GM19240 (cell line): ENCODE measurements around the gene URI1.

Source experiments
- DNase-seq: peaks from one replicate; pipeline ENCODE4 v3.0.0; 2011; ENCODE audit warnings: low spot score; ENCODE audit not compliant: insufficient read length

Gene URI1

DNA sequence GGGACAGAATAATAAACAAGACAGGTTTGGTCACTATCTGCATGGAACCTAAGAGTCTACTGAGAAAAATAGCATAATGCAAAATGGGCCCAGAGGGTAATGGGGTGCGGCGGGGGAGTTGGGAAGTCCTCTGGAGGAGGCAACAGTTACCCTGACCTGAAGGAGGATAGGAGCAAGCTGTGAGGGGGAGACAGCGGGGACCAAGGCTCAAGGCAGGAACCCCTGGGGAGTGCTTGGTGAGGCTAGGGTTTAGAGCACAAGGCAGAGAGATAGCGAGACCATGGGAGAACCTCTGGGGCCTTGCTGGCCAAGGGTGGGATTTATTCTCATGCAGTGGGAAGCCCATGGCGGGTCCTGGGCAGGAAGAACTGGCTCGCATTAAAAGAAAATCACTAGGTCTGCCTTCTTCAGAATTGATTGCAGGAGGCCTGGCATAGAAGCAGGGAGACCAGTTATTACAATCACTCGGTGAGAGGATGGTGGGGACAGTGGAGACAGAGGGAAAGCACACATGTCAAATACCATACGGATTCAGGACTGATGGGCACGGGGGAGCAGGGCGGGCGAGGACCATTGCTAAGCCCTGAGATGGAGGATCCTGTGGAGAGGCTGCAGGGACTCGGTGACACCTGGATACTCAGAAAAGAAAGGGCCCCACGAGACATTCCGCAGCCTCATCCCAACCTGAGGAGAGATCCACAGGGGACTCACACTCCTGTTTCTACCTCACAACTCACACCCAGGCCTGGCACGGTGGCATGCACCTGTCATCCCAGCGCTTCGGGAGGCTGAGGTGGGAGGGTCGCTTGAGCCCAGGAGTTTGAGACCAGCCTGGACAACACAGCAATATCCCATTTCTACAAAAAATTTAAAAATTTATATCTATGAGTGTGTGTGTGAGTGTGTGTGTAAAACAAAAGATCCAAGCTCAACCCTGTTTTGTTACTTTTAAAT is 110.4 kb downstream of the URI1 start:
- DNase-seq = no peak

DNA sequence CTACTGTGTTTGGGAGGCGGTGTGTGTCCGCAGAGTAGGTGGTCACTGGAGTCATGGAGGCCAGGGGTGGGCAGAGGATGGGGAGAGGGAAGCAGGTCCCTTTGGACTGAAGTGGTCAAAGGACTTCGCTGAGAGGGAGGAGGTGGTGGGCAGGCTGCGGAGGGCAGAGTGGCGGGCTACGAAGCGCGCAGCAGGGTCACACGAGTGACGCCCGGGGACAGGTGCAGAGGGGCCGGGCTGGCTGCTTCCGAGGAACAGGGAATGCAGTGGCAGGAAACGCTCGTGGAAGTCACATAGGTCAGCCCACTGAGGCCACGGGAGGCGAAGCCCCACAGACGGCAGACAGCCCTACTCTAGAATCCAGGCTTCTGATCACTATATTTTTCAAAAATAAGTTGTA is 111.5 kb downstream of the URI1 start:
- DNase-seq = no peak

GRCh38 chr19:30054210-30054609 is 112.2 kb downstream of the URI1 start:
- DNase-seq = no peak

- no peak for DNase-seq
Measured at GRCh38 chr19:30056580-30056979, 114.5 kb downstream of the URI1 start.

DNA sequence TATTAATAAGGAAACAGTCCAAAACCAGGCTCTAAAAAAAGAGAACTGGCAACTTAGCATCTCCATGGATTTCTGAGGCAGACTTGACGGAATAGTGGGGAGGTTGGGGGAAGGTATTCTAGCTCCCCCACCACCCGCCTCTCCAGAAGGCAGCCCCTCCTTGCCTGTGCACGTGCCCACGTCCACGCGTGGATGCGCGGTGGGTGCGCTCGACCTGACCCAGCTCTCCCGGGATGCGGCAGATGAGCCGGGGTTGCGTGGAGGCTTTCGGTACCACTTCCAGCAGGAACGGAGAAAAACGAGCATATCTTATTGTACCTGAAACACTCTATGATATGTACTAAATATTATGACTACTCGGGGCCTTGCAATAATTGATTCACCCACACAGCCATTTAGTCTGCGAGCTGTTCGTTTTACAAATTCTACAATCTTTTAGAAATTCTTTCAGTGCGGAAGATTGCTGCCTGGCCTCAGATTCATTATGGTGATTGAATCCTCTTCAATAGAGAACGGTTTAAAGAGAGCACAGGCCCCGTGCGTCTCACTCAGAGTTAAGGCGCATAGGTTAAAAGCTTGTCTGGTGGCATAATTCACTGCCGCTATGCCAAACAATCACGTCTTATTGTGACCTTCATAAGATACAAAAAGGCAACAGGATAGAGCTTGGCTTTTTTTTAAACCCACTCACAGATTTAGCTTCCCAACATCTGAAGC is 117.9 kb downstream of the URI1 start:
- no peak for DNase-seq

GRCh38 chr19:30060531-30061222 is 118.6 kb downstream of the URI1 start:
- no peak for DNase-seq

DNA sequence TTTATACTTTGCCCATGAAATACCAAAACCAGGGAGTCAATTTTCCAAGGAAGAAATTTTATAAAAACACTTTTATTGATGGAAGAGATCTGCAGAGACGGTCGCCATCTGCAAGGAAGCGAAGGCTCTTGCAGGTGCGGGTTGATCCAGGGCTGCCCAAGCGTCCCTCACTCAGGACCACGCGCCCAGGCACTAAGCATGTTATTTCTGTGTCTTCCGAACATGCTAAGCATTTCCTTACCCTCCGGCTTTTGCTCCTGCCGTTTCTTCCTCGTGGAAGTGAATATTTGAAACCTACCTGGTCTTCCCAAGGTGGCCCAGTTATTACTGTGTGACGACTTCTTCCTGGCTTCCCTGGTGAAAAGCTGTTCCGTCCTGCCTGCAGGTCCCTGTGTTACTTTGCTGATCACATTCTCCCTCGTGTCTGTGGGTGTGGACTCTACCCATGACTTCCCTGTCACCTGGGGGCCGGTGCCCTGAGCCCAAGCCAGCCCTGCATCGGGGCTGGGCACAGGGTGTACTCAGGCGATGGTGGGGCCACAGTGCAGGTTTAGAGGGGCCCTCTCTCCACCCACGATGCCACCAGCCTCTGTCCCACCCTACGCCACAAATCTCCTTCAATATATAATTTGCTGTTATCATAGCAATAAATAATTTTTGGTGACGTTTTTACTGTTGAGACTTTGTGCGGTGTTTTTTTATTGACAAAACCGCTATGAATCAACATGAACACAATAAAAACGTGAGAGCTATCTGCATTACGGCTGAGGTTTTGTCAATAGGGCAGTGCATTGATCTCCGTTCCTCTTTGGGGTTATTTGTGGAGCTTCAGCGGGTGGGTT is 119.4 kb downstream of the URI1 start:
- DNase-seq = no peak

GRCh38 chr19:30062065-30062906 is 120.2 kb downstream of the URI1 start:
- no peak for DNase-seq

GRCh38 chr19:30062907-30063649 is 121.0 kb downstream of the URI1 start:
- DNase-seq = no peak

DNA sequence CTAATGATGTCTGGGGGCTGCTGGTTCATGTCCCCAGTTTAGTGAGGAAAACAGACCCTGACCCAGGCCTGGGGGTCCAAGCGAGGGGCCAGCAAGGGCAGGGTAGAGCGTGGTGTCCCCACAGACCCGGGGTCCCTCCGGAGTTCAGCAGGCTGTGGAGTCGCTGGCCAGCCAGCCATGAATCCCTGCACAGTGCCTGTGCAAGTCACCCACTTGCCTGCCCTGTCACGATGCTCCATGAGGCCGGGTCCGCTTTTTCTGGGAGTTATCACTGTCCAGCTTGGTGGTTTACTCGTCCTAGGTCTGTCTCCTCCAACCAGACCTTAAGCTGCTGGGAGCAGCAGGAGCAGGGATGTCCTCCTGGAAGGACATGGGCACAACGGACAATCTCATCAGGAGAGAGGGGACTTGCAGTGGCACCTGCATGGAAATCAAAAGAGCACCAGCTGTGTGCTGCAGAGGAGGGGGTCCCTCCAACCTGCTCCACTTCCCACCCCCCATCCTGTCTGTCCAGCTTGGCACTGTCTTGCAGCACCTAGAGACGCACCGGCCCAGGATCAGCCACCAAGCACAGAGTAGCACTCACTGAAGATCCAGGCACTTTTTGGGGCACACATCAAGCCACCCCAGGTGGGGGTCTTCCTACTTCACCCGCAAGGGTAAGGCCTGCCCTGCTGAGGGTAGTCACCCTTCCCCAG is 121.8 kb downstream of the URI1 start:
- DNase-seq = no peak

- DNase-seq = no peak
Measured at GRCh38 chr19:30064348-30064699, 122.3 kb downstream of the URI1 start.

DNA sequence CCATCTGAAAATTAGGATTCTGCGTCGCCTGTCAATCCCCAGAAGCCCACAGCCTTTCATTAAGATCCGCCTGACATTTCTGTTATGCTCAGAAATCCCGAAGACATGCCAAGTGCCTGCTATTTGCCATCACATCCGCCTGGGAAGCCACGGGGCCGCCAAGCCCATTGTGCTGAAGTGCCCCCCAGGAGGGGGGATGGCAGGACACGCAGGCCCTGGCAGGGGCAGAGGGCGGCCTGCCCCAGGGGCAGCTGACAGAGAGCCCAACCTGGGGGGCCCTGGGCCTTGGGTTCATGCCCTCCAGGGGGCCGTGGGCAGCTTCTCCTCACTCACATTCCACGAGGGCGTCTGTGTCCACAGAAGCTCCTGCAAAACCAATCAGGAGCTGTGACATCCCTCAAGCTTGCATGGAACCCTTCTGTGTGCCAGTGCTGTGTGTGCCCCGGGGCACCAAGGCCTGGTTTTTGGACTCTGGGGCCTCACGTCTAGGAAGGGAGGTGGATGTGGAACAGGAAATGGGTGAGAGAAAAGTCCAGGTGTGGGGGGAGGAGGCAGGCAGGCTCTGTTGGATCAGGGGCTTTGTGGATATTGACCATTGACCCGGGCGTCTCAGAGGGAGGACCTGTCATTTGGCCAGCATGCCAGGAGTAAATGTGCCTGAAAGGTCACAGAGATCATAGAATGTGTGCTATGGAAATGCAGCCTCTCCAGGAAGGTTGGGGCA is 122.9 kb downstream of the URI1 start:
- no peak for DNase-seq

GRCh38 chr19:30065680-30066606 is 123.9 kb downstream of the URI1 start:
- no peak for DNase-seq
